Vagina (tissue), 2 donors: ENCODE data around the gene ASXL2.

Experiments used
- CTCF ChIP-seq, 3 experiments: fragments of 450-650 bp in 2 of 3; fragments of 200-600 bp in 1 of 3; sonication (generic) in 1 of 3; IDR thresholded peaks; one replicate each; pipeline ENCODE4 v1.5.1; 2017 to 2019; ENCODE audit warnings: antibody characterized with exemption in 3 of 3, mild to moderate bottlenecking in 2 of 3, moderate library complexity in 2 of 3
- POLR2A ChIP-seq, 2 donors: fragments of 450-650 bp; IDR thresholded peaks; one replicate each; pipeline ENCODE4 v1.6.1; 2017; ENCODE audit warnings: antibody characterized with exemption in 2 of 2, mild to moderate bottlenecking in 2 of 2, moderate library complexity in 2 of 2
- POLR2AphosphoS5 ChIP-seq, 2 donors: sonication (generic); formaldehyde crosslinking; IDR thresholded peaks; one replicate each; pipeline ENCODE4 v1.9.0; 2017; ENCODE audit warnings: antibody characterized with exemption in 2 of 2, mild to moderate bottlenecking in 2 of 2, low read depth in 1 of 2; ENCODE audit not compliant: insufficient read depth in 1 of 2

GRCh38 chr2:25794544-25795276, 83.6 kb downstream of the ASXL2 start:
- TF ChIP-seq CTCF (IDR thresholded peaks at IDR 0.05) (no peak), POLR2A (IDR thresholded peaks at IDR 0.05) (no peak), POLR2AphosphoS5 (IDR thresholded peaks at IDR 0.05; ENCODE audit: insufficient read depth in 1 of 2, low read depth in 1 of 2) (no peak)
